HEK293T (cell line): Measurements from ENCODE around the gene HCN1.

Experiments
- ARNT ChIP-seq: fragments of 450-650 bp; IDR thresholded peaks from 2 replicates; pipeline ENCODE4 v1.6.1; 2017; ENCODE audit warnings: mild to moderate bottlenecking
- BHLHE40 ChIP-seq: fragments of 450-650 bp; IDR thresholded peaks from 2 replicates; pipeline ENCODE4 v1.6.1; 2016; ENCODE audit warnings: mild to moderate bottlenecking, moderate library complexity, borderline replicate concordance
- CTBP1 ChIP-seq: fragments of 450-650 bp; IDR thresholded peaks from 2 replicates; pipeline ENCODE4 v1.6.1; 2016; ENCODE audit warnings: borderline replicate concordance
- ELF4 ChIP-seq: fragments of 450-650 bp; IDR thresholded peaks from 2 replicates; pipeline ENCODE4 v1.6.1; 2017; ENCODE audit warnings: antibody characterized with exemption
- FOXK2 ChIP-seq: fragments of 450-650 bp; IDR thresholded peaks from 2 replicates; pipeline ENCODE4 v1.6.1; 2016; ENCODE audit warnings: mild to moderate bottlenecking
- FOXM1 ChIP-seq: fragments of 450-650 bp; IDR thresholded peaks from 2 replicates; pipeline ENCODE4 v1.6.1; 2017; ENCODE audit warnings: mild to moderate bottlenecking, borderline replicate concordance
- HDGF ChIP-seq: fragments of 450-650 bp; IDR thresholded peaks from 2 replicates; pipeline ENCODE4 v1.6.1; 2017; ENCODE audit warnings: antibody characterized with exemption, borderline replicate concordance
- L3MBTL2 ChIP-seq: fragments of 450-650 bp; conservative IDR thresholded peaks from 2 replicates; pipeline ENCODE4 v1.6.1; 2016; ENCODE audit warnings: mild to moderate bottlenecking
- NFRKB ChIP-seq: fragments of 450-650 bp; IDR thresholded peaks from 2 replicates; pipeline ENCODE4 v1.6.1; 2016; ENCODE audit warnings: mild to moderate bottlenecking, moderate library complexity
- PKNOX1 ChIP-seq: fragments of 450-650 bp; IDR thresholded peaks from 2 replicates; pipeline ENCODE4 v1.6.1; 2016
- SP1 ChIP-seq: fragments of 450-650 bp; IDR thresholded peaks from 2 replicates; pipeline ENCODE4 v1.6.1; 2017
- SUZ12 ChIP-seq: fragments of 450-650 bp; IDR thresholded peaks from 2 replicates; pipeline ENCODE4 v1.6.1; 2016; ENCODE audit warnings: mild to moderate bottlenecking
- ZNF384 ChIP-seq: fragments of 450-650 bp; IDR thresholded peaks from 2 replicates; pipeline ENCODE4 v1.6.1; 2016

- no peak for TF ChIP-seq CTBP1
- no peak for TF ChIP-seq FOXK2
- no peak for TF ChIP-seq BHLHE40
- TF ChIP-seq ELF4 = no peak
- no peak for TF ChIP-seq NFRKB
- no peak for TF ChIP-seq SP1
- no peak for TF ChIP-seq L3MBTL2
- no peak for TF ChIP-seq ARNT
- TF ChIP-seq PKNOX1 = no peak
- TF ChIP-seq ZNF384 = no peak
- TF ChIP-seq HDGF = no peak
- TF ChIP-seq SUZ12 = no peak
- TF ChIP-seq FOXM1 = no peak
Measured at GRCh38 chr5:45295231-45295630, 400.9 kb downstream of the HCN1 start.
